Endothelial cell of umbilical vein (primary cell): Measurements from ENCODE around the gene TMEM106C. TPM values are rescaled to one million over a fixed set of nuclear protein-coding genes. Genes with fewer than 3 reads are reported as not detected.

ENCODE experiments used
- BruUV-seq: library from RNA; stranded (reverse); fragments of 400-500 nt; replicated peaks from 2 replicates; lab custom pipeline; 2021; lab: Mats Ljungman, UMichigan
- CTCF ChIA-PET: fragments of 300-600, 350-600 bp; sonication (Branson Sonifier 250); formaldehyde crosslinking; loops from one replicate; lab custom pipeline; 2021; ENCODE audit warnings: antibody characterized with exemption, inconsistent platforms; lab: Charles Lee
- POLR2A ChIA-PET: fragments of 300-600, 350-600 bp; sonication (Branson Sonifier 250); formaldehyde crosslinking; loops from one replicate; lab custom pipeline; 2021; ENCODE audit warnings: antibody characterized with exemption, inconsistent platforms; lab: Charles Lee
- DNase-seq: peaks from one replicate; pipeline ENCODE4 v3.0.0-alpha.2; 2011; ENCODE audit warnings: low read depth, low spot score
- FAIRE-seq: peaks from 2 replicates; lab custom pipeline; 2011; peaks lifted over from hg19 to GRCh38; lab: Jason Lieb, UNC
- H2AFZ ChIP-seq: 2 replicates; pipeline ENCODE4 v1.6.0; 2012; ENCODE audit warnings: low read depth, low read length, control low read depth, inconsistent platforms
- H3K27ac ChIP-seq: 2 replicates; pipeline ENCODE4 v1.5.1; 2011; ENCODE audit warnings: low read depth, mild to moderate bottlenecking, control low read depth, low read length, moderate library complexity; ENCODE audit not compliant: insufficient read depth
- H3K27me3 ChIP-seq, 2 experiments: 2 replicates each; pipeline versions ENCODE4 v1.6.0 to v1.6.1; 2011; ENCODE audit warnings: low read length in 2 of 2, mixed read lengths in 1 of 2; ENCODE audit not compliant: control insufficient read depth in 2 of 2, insufficient read depth in 2 of 2
- H3K36me3 ChIP-seq, 2 experiments: 2 replicates in 1 of 2; 3 replicates in 1 of 2; pipeline ENCODE4 v1.5.1; 2011; ENCODE audit warnings: low read length in 2 of 2, mild to moderate bottlenecking in 1 of 2, moderate library complexity in 1 of 2; ENCODE audit not compliant: control insufficient read depth in 2 of 2, insufficient read depth in 2 of 2; ENCODE audit errors: extremely low read depth in 1 of 2
- H3K4me1 ChIP-seq: 3 replicates; pipeline ENCODE4 v1.5.1; 2011; ENCODE audit warnings: mild to moderate bottlenecking, low read length; ENCODE audit not compliant: control insufficient read depth, insufficient read depth; ENCODE audit errors: extremely low read depth
- H3K4me2 ChIP-seq: 2 replicates; pipeline ENCODE4 v1.6.1; 2011; ENCODE audit warnings: low read length, control low read depth, mixed read lengths; ENCODE audit not compliant: insufficient read depth
- H3K4me3 ChIP-seq, 3 experiments: fragments of 200-600 bp in 1 of 3; sonication (generic), shearing (Covaris generic) in 1 of 3; replicated peaks in 1 of 3; 2 replicates each; pipeline ENCODE4 v1.5.1; 2011 to 2016; ENCODE audit warnings: control low read depth in 3 of 3, low read length in 3 of 3, mild to moderate bottlenecking in 2 of 3, inconsistent platforms in 1 of 3, low read depth in 1 of 3, moderate library complexity in 1 of 3; ENCODE audit not compliant: insufficient read depth in 1 of 3
- H3K79me2 ChIP-seq: 2 replicates; pipeline ENCODE4 v1.6.0; 2012; ENCODE audit warnings: low read length, inconsistent platforms; ENCODE audit not compliant: control insufficient read depth, insufficient read depth
- H3K9ac ChIP-seq: replicated peaks from 2 replicates; pipeline ENCODE3; 2011; ENCODE audit warnings: low read length, control low read depth; ENCODE audit not compliant: insufficient read depth; ENCODE audit errors: extremely low read depth
- H3K9me1 ChIP-seq: replicated peaks from 3 replicates; pipeline ENCODE4 v1.6.0; 2011; ENCODE audit warnings: mild to moderate bottlenecking, low read length; ENCODE audit not compliant: control insufficient read depth, insufficient read depth; ENCODE audit errors: extremely low read depth
- H3K9me3 ChIP-seq: replicated peaks from 2 replicates; pipeline ENCODE4 v1.5.1; 2012; ENCODE audit warnings: low read length, inconsistent platforms; ENCODE audit not compliant: control insufficient read depth, insufficient read depth
- H4K20me1 ChIP-seq: replicated peaks from 2 replicates; pipeline ENCODE3; 2011; ENCODE audit warnings: mild to moderate bottlenecking, low read length; ENCODE audit not compliant: control insufficient read depth, insufficient read depth; ENCODE audit errors: extremely low read depth
- EZH2 ChIP-seq: IDR thresholded peaks from 2 replicates; pipeline ENCODE4 v1.6.1; 2012; ENCODE audit warnings: borderline replicate concordance, low read depth, mild to moderate bottlenecking, moderate library complexity, low read length, inconsistent platforms; ENCODE audit not compliant: severe bottlenecking
- MYC ChIP-seq: IDR thresholded peaks from one replicate; pipeline ENCODE4 v1.6.1; 2011; ENCODE audit warnings: mild to moderate bottlenecking, low read depth, low read length
- POLR2AphosphoS5 ChIP-seq: IDR thresholded peaks from 2 replicates; pipeline ENCODE4 v1.6.1; 2012; ENCODE audit warnings: low read depth, mild to moderate bottlenecking, control low read depth, low read length, moderate library complexity; ENCODE audit not compliant: insufficient read depth
- dilution Hi-C: fragments of 300-500 bp; cut with MboI; formaldehyde crosslinking; loops from one replicate; pipeline ENCODE4 v1.15.0; 2019; ENCODE audit warnings: low sequenced_read_pairs; ENCODE audit not compliant: extremely low pct_ligation_motif_present
- intact Hi-C: fragments of 100-400 bp; cut with micrococcal nuclease; formaldehyde crosslinking; loops from one replicate; pipeline ENCODE4 v1.10.0; 2022
- polyA plus RNA-seq, 4 experiments: library from polyadenylated mRNA; depleted of rRNA in 3 of 4; stranded (reverse) in 3 of 4; unstranded in 1 of 4; fragments of >200 nt; gene quantifications; 2 replicates each; pipeline versions ENCODE4 v1.2.1 to v1.2.3, GENCODE V29; 2011 to 2012; ENCODE audit warnings: missing spikeins in 1 of 4
- total RNA-seq: library from RNA; stranded (reverse); gene quantifications from 2 replicates; pipeline ENCODE4 v1.2.3, GENCODE V29; 2021
- TF ChIP-seq, protein P1 (sequence below): IDR thresholded peaks from 2 replicates; pipeline ENCODE4 v1.6.1; 2011; ENCODE audit not compliant: insufficient read depth, insufficient read length
- TF ChIP-seq, protein P2 (sequence below), 2 donors: IDR thresholded peaks; 1 replicate in 1 of 2; 2 replicates in 1 of 2; pipeline ENCODE4 v1.5.1; 2011; ENCODE audit warnings: low read length in 2 of 2, mild to moderate bottlenecking in 2 of 2, moderate library complexity in 2 of 2, control low read depth in 1 of 2, inconsistent platforms in 1 of 2, low read depth in 1 of 2; ENCODE audit not compliant: insufficient read depth in 1 of 2; ENCODE audit errors: extremely low read depth in 1 of 2

The TMEM106C gene
- total and polyA plus RNA-seq, 2 donors (not counting 3 experiments of a cell fraction or from before 2014, with no cell fraction given) = 84.4 to 148 TPM

DNA sequence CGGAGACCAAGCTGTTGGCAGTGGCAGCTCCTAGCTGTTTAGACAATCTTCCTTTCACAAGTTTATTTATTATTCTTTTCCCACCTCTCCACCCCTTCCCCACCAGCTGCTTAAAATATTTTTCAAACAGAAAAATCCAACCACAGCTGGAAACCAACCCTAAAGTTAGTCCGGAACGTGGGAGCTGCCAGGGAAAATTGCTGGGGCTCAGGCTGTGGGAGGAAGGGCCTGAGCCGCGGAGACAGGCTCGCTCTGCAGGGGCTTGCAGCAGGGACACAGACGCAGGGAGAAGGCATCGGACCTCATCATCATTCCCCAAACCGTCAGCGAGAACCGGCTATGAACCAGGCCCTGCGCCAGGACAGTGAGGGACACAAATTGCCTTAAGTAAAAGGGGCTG, 16.1 kb upstream of the TMEM106C start:
- ChIA-PET POLR2A (no interaction called here), CTCF (interaction anchor here (0.8 to 1.5 kb wide), 6 partner anchors 11 to 232 kb away, joined by 3 to 5 read pairs (median 3); no protein-coding TSS in a partner anchor)
- intact Hi-C loops = loop anchor here (5.0 kb wide), 1 partner anchor 40 kb away; no protein-coding TSS in a partner anchor
- no peak overlapping the region for H3K4me3 ChIP-seq
- no peak for DNase-seq
- H3K4me2 ChIP-seq = no peak overlapping the region
- no peak overlapping the region for H3K27ac ChIP-seq
- no peak for FAIRE-seq
- no TSS peak for BruUV-seq
- no peaks in the 10 kb centered on the region for H3K36me3 ChIP-seq
- no peaks in the 10 kb centered on the region for H4K20me1 ChIP-seq
- H3K27me3 ChIP-seq = peaks cover 3 to 8% of the 10 kb centered on the region in 2 experiments
- H3K4me1 ChIP-seq = no peaks in the 10 kb centered on the region
- H3K9me1 ChIP-seq = no peaks in the 10 kb centered on the region
- H3K9me3 ChIP-seq = no peaks in the 10 kb centered on the region
- dilution Hi-C loops = no loop called here
- H2AFZ ChIP-seq = no peak overlapping the region
- no peak for TF ChIP-seq POLR2AphosphoS5
- no peak for TF ChIP-seq EZH2
- H3K79me2 ChIP-seq = no peaks in the 10 kb centered on the region
- H3K9ac ChIP-seq = no peak overlapping the region

DNA sequence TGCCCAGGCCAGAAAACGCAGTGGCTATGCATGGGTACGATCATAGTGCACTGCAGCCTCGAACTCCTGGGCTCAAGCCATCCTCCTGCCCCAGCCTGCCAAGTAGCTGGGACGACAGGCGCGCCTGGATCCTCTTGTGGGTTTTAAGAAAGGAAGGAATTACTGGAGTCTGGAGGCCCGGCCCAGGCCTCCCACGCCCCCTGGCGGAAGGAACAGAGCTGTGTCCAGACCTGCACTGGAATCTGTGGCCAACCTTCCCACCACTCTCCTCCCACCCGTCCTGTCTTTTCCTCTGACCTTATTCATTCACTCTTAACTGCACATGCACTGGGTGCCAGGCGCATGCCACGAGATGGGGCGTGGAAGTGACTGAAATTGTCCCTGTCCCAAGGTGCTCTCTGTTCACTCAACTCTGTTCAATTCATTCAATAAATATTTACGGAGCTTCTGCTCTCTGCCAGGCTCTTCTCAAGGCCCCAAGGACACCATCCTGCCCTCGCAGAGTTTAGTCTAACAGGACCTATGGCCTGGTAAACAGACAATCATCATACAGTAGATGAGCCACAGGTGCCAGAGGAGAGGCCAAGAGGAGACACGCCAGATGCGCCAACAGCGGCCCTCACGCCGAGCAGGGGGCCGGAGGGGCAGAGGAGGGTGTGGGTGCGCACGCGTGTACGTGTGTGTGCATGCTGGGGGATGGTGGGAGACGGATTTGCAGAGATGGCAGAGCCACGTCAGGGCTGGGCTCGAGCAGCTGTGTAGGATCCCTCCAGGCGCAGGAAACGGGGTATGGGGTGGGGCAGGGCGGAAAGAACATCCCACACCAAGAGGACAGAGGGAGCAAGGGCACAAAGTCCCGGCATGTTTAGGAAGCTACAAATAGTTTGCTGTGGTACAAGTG, 13.7 kb upstream of the TMEM106C start:
- no peaks in the 10 kb centered on the region for H4K20me1 ChIP-seq
- peak overlapping the region; percentile 57 for H2AFZ ChIP-seq
- H3K4me1 ChIP-seq = no peaks in the 10 kb centered on the region
- POLR2A ChIA-PET = no interaction called here
- H3K9me1 ChIP-seq = no peaks in the 10 kb centered on the region
- no peak overlapping the region for H3K4me3 ChIP-seq
- H3K9me3 ChIP-seq = no peaks in the 10 kb centered on the region
- intact Hi-C loops = loop anchor here (1.0 to 5.0 kb wide), 5 partner anchors 42 to 234 kb away; no protein-coding TSS in a partner anchor
- peak; percentile 66 for DNase-seq
- H3K27me3 ChIP-seq = peaks cover 0 to 14% of the 10 kb centered on the region in 2 experiments
- no TSS peak for BruUV-seq
- H3K27ac ChIP-seq = no peak overlapping the region
- CTCF ChIA-PET = interaction anchor here (0.6 to 2.1 kb wide), 54 partner anchors 8 to 670 kb away, joined by 3 to 56 read pairs (median 4); partner anchors contain the start of genes RAPGEF3, RPAP3, TMEM106C and VDR
- no peak for TF ChIP-seq POLR2AphosphoS5
- TF ChIP-seq MYC = no peak
- TF ChIP-seq, protein P1, sequence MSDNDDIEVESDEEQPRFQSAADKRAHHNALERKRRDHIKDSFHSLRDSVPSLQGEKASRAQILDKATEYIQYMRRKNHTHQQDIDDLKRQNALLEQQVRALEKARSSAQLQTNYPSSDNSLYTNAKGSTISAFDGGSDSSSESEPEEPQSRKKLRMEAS = no peak
- TF ChIP-seq, protein P2, sequence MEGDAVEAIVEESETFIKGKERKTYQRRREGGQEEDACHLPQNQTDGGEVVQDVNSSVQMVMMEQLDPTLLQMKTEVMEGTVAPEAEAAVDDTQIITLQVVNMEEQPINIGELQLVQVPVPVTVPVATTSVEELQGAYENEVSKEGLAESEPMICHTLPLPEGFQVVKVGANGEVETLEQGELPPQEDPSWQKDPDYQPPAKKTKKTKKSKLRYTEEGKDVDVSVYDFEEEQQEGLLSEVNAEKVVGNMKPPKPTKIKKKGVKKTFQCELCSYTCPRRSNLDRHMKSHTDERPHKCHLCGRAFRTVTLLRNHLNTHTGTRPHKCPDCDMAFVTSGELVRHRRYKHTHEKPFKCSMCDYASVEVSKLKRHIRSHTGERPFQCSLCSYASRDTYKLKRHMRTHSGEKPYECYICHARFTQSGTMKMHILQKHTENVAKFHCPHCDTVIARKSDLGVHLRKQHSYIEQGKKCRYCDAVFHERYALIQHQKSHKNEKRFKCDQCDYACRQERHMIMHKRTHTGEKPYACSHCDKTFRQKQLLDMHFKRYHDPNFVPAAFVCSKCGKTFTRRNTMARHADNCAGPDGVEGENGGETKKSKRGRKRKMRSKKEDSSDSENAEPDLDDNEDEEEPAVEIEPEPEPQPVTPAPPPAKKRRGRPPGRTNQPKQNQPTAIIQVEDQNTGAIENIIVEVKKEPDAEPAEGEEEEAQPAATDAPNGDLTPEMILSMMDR (IDR thresholded peaks at IDR 0.05; ENCODE audit: extremely low read depth in 1 of 2, insufficient read depth in 1 of 2, low read depth in 1 of 2, low read length in 2 of 2) = peak; percentile 94 to 98
- no peaks in the 10 kb centered on the region for H3K36me3 ChIP-seq
- H3K9ac ChIP-seq = no peak overlapping the region
- dilution Hi-C loops = no loop called here
- peak; percentile 87 for FAIRE-seq
- H3K4me2 ChIP-seq = no peak overlapping the region
- no peaks in the 10 kb centered on the region for H3K79me2 ChIP-seq
